ENCODE data around the gene STRA8. TPM values are rescaled to one million over a fixed set of nuclear protein-coding genes. Genes with fewer than 3 reads are reported as not detected.

STRA8 gene
- polyA plus RNA-seq, 1 donor from 2014 or later, result not detected

DNA sequence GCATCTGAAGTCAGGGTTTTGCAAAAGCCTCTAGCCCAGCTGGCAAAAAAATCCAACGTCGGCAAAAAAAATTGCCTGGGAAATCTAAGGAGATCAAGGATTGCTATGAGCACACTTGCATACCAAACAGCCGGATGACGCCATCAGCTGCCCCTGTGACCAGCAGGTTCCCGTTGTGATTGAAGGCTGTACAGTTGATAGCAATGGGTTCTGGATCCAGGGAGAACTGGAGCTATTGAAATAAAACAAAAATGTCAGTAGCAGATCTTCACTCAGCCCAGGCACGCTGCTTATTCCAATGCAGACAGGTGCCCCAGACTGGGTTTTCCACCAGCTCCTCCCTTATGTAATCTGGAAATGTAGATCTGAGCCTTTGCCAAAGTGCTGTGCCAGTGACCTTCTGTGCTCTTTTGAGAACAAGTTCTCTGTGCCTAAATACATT, 44.4 kb upstream of the STRA8 start:
- TF ChIP-seq REST (IDR thresholded peaks at IDR 0.05; ENCODE audit: borderline replicate concordance) (no peak), SMC3 (conservative IDR thresholded peaks at IDR 0.05; ENCODE audit: poor library complexity) (no peak), EP300 (conservative IDR thresholded peaks at IDR 0.05; ENCODE audit: poor library complexity, severe bottlenecking) (no peak), EZH2 (IDR thresholded peaks at IDR 0.05; ENCODE audit: borderline replicate concordance, insufficient read depth, low read length, poor library complexity, severe bottlenecking) (no peak), POLR2AphosphoS5 (IDR thresholded peaks at IDR 0.05) (no peak), MXI1 (conservative IDR thresholded peaks at IDR 0.05; ENCODE audit: poor library complexity, severe bottlenecking) (no peak), TAF1 (IDR thresholded peaks at IDR 0.05; ENCODE audit: low read depth) (no peak), RAD21 (conservative IDR thresholded peaks at IDR 0.05) (no peak)
- TF ChIP-seq, protein P1, sequence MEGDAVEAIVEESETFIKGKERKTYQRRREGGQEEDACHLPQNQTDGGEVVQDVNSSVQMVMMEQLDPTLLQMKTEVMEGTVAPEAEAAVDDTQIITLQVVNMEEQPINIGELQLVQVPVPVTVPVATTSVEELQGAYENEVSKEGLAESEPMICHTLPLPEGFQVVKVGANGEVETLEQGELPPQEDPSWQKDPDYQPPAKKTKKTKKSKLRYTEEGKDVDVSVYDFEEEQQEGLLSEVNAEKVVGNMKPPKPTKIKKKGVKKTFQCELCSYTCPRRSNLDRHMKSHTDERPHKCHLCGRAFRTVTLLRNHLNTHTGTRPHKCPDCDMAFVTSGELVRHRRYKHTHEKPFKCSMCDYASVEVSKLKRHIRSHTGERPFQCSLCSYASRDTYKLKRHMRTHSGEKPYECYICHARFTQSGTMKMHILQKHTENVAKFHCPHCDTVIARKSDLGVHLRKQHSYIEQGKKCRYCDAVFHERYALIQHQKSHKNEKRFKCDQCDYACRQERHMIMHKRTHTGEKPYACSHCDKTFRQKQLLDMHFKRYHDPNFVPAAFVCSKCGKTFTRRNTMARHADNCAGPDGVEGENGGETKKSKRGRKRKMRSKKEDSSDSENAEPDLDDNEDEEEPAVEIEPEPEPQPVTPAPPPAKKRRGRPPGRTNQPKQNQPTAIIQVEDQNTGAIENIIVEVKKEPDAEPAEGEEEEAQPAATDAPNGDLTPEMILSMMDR (IDR thresholded peaks at IDR 0.05; ENCODE audit: poor library complexity, severe bottlenecking), result no peak
- Histone ChIP-seq H3K36me3 (ENCODE audit: insufficient read depth, low read length) (peaks cover 17% of the 10 kb centered on the region), H3K9me3 (ENCODE audit: low read length) (no peaks in the 10 kb centered on the region), H3K27ac (ENCODE audit: low read length) (no peak overlapping the region), H3K27me3 (ENCODE audit: insufficient read depth, low read depth, low read length) (no peaks in the 10 kb centered on the region), H4K20me1 (ENCODE audit: insufficient read depth) (no peaks in the 10 kb centered on the region), H3K79me2 (replicated peaks; ENCODE audit: insufficient read depth, low read length) (no peaks in the 10 kb centered on the region), H2AFZ (ENCODE audit: low read depth, low read length) (no peak overlapping the region), H3K9ac (ENCODE audit: low read length) (no peak overlapping the region), H3K9me2 (ENCODE audit: insufficient read depth, low read length) (no peaks in the 10 kb centered on the region), H3F3A (ENCODE audit: insufficient read depth, low read length, poor library complexity, severe bottlenecking) (no peaks in the 10 kb centered on the region), H3K4me3 (ENCODE audit: low read length) (no peak overlapping the region), H3K4me2 (ENCODE audit: low read length) (no peak overlapping the region)

- Histone ChIP-seq H3K9ac (ENCODE audit: low read length) (no peak overlapping the region), H3K4me3 (ENCODE audit: low read length) (no peak overlapping the region), H3F3A (ENCODE audit: insufficient read depth, low read length, poor library complexity, severe bottlenecking) (no peaks in the 10 kb centered on the region), H3K9me2 (ENCODE audit: insufficient read depth, low read length) (no peaks in the 10 kb centered on the region), H3K9me3 (ENCODE audit: low read length) (no peaks in the 10 kb centered on the region), H4K20me1 (ENCODE audit: insufficient read depth) (no peaks in the 10 kb centered on the region), H3K27me3 (ENCODE audit: insufficient read depth, low read depth, low read length) (no peaks in the 10 kb centered on the region), H3K27ac (ENCODE audit: low read length) (no peak overlapping the region), H3K36me3 (ENCODE audit: insufficient read depth, low read length) (peaks cover 17% of the 10 kb centered on the region), H2AFZ (ENCODE audit: low read depth, low read length) (no peak overlapping the region), H3K79me2 (replicated peaks; ENCODE audit: insufficient read depth, low read length) (no peaks in the 10 kb centered on the region), H3K4me2 (ENCODE audit: low read length) (no peak overlapping the region)
- TF ChIP-seq TAF1 (IDR thresholded peaks at IDR 0.05; ENCODE audit: low read depth) (no peak), MXI1 (conservative IDR thresholded peaks at IDR 0.05; ENCODE audit: poor library complexity, severe bottlenecking) (no peak), REST (IDR thresholded peaks at IDR 0.05; ENCODE audit: borderline replicate concordance) (no peak), EP300 (conservative IDR thresholded peaks at IDR 0.05; ENCODE audit: poor library complexity, severe bottlenecking) (no peak), RAD21 (conservative IDR thresholded peaks at IDR 0.05) (no peak), POLR2AphosphoS5 (IDR thresholded peaks at IDR 0.05) (no peak), SMC3 (conservative IDR thresholded peaks at IDR 0.05; ENCODE audit: poor library complexity) (no peak), EZH2 (IDR thresholded peaks at IDR 0.05; ENCODE audit: borderline replicate concordance, insufficient read depth, low read length, poor library complexity, severe bottlenecking) (no peak)
- TF ChIP-seq, protein P1 (IDR thresholded peaks at IDR 0.05; ENCODE audit: poor library complexity, severe bottlenecking), result no peak
Observed at GRCh38 chr7:135189961-135190360, 43.7 kb upstream of the STRA8 start.

Measured in neural cell (in vitro differentiated cells).